Upper lobe of right lung (tissue), 1 donor: ENCODE results near the gene REEP3. TPM values are rescaled to one million over a fixed set of nuclear protein-coding genes. Genes with fewer than 3 reads are reported as not detected.
A peak's percentile ranks its signal among the peaks of the same experiment; 100 is the strongest.

Experiments used
- ATAC-seq: fragments of 200-7000 bp; cut with Tn5 transposase; one replicate; pipeline ENCODE4 v1.9.1; 2020; ENCODE audit warnings: mild to moderate bottlenecking, moderate library complexity
- DNase-seq: peaks from one replicate; pipeline ENCODE4 v3.0.0-alpha.2; 2020
- H3K27ac ChIP-seq: fragments of 200-600 bp; one replicate; pipeline ENCODE4 v1.8.0; 2022
- H3K27me3 ChIP-seq: fragments of 200-600 bp; one replicate; pipeline ENCODE4 v1.8.0; 2022; ENCODE audit warnings: mild to moderate bottlenecking
- H3K36me3 ChIP-seq: fragments of 200-600 bp; one replicate; pipeline ENCODE4 v1.8.0; 2022
- H3K4me1 ChIP-seq: fragments of 200-600 bp; one replicate; pipeline ENCODE4 v1.8.0; 2022
- H3K4me3 ChIP-seq: fragments of 200-600 bp; one replicate; pipeline ENCODE4 v1.8.0; 2022; ENCODE audit warnings: mild to moderate bottlenecking
- H3K9me3 ChIP-seq: fragments of 200-600 bp; one replicate; pipeline ENCODE4 v1.8.0; 2022
- CTCF ChIP-seq: fragments of 200-600 bp; IDR thresholded peaks from one replicate; pipeline ENCODE4 v1.8.0; 2022; ENCODE audit warnings: antibody characterized with exemption
- intact Hi-C: fragments of 100-400 bp; cut with DNase I; formaldehyde crosslinking; loops from one replicate; pipeline ENCODE4 v1.11.0; 2022
- total RNA-seq: library from RNA; stranded (reverse); fragmentation: NEBNext Ultra II Directional; extraction: Animal tissue kit (Norgen Biotek cat#: 25700); gene quantifications from one replicate; pipeline ENCODE4 v1.2.1, GENCODE V29; 2021
- donor health status: DM: no; HTN: yes; CAD: no; lungs with severe emphysema.

The REEP3 gene
- total RNA-seq, 1 donor from 2014 or later: 57.1 TPM

GRCh38 chr10:63515002-63515763 lies 6.0 kb upstream of the REEP3 start:
- no peak for TF ChIP-seq CTCF
- intact Hi-C loops: no loop called here
- H3K27me3 ChIP-seq: no peaks in the 10 kb centered on the region
- no peaks in the 10 kb centered on the region for H3K36me3 ChIP-seq
- H3K27ac ChIP-seq: peak overlapping the region; percentile 52
- peaks cover 43% of the 10 kb centered on the region for H3K4me1 ChIP-seq
- H3K9me3 ChIP-seq: no peaks in the 10 kb centered on the region
- ATAC-seq: peak; percentile 20
- no peak overlapping the region for H3K4me3 ChIP-seq
- DNase-seq: no peak

- no peak overlapping the region for H3K4me3 ChIP-seq
- no peak for TF ChIP-seq CTCF
- ATAC-seq: no peak
- no peaks in the 10 kb centered on the region for H3K27me3 ChIP-seq
- H3K4me1 ChIP-seq: peaks cover 48% of the 10 kb centered on the region
- no peaks in the 10 kb centered on the region for H3K36me3 ChIP-seq
- no peak overlapping the region for H3K27ac ChIP-seq
- no peak for DNase-seq
- intact Hi-C loops: no loop called here
- H3K9me3 ChIP-seq: no peaks in the 10 kb centered on the region
Observed at GRCh38 chr10:63516207-63516606, 5.0 kb upstream of the REEP3 start.

GRCh38 chr10:63518690-63519288 lies 2.4 kb upstream of the REEP3 start:
- ATAC-seq (no peak), DNase-seq (no peak)
- peaks cover 61% of the 10 kb centered on the region for H3K4me1 ChIP-seq
- no peaks in the 10 kb centered on the region for H3K36me3 ChIP-seq
- no peak for TF ChIP-seq CTCF
- intact Hi-C loops: no loop called here
- H3K27me3 ChIP-seq: no peaks in the 10 kb centered on the region
- H3K27ac ChIP-seq: no peak overlapping the region
- no peaks in the 10 kb centered on the region for H3K9me3 ChIP-seq
- no peak overlapping the region for H3K4me3 ChIP-seq

GRCh38 chr10:63521416-63522276 lies 445 bp downstream of the REEP3 start:
- intact Hi-C loops: no loop called here
- Histone ChIP-seq H3K27me3 (no peaks in the 10 kb centered on the region), H3K9me3 (no peaks in the 10 kb centered on the region), H3K4me1 (peaks cover 38% of the 10 kb centered on the region), H3K27ac (peak overlapping the region; percentile 98), H3K36me3 (no peaks in the 10 kb centered on the region), H3K4me3 (peak overlapping the region; percentile 84)
- peak; percentile 87 for ATAC-seq
- no peak for TF ChIP-seq CTCF
- peak; percentile 88 for DNase-seq

GRCh38 chr10:63522277-63522687 lies 1.1 kb downstream of the REEP3 start:
- Histone ChIP-seq H3K4me1 (peaks cover 32% of the 10 kb centered on the region), H3K27me3 (no peaks in the 10 kb centered on the region), H3K27ac (peak overlapping the region; percentile 98), H3K4me3 (peak overlapping the region; percentile 84), H3K9me3 (no peaks in the 10 kb centered on the region), H3K36me3 (no peaks in the 10 kb centered on the region)
- TF ChIP-seq CTCF: no peak
- DNase-seq (no peak), ATAC-seq (no peak)
- intact Hi-C loops: no loop called here
